GM12874 (cell line): ENCODE results near the gene PAK6.

Source experiments
- CTCF ChIP-seq: IDR thresholded peaks from 2 replicates; pipeline ENCODE4 v1.5.1; 2011; ENCODE audit warnings: low read depth, mild to moderate bottlenecking, control low read depth, low read length, moderate library complexity; ENCODE audit not compliant: insufficient read depth

PAK6 gene

DNA sequence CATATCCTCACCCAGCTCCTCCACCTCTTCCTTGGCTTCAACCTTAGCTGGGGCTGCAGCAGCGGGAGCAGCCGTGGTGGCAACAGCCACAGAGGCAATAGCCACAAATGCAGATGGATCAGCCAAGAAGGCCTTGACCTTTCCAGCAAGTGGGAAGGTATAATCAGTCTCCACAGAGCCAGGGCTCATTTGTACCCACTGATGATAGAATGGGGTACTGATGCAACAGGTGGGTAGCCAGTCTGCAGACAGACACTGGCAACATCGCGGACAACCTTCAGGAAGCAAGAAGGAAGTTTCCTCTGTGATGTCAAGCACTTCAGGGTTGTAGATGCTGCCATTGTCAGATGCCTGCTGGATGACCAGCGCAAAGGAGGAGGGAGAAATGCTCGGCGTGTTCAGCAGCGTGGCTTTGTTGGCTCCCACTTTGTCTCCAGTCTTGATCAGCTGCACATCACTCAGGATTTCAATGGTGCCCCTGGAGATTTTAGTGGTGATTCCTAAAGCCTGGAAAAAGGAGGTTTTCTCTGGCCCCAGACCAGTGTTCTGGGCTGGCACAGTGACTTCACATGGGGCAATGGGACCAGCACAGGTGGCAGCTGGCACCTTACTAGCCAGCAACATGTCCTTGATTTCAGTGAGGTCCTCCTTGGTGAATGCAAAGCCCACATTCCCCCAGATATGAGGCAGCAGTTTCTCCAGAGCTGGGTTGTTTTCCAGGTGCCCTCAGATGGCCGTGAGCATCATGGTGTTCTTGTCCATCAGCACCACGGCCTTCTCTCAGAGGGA, 73.7 kb downstream of the PAK6 start:
- no peak for TF ChIP-seq CTCF

- no peak for TF ChIP-seq CTCF
Observed at GRCh38 chr15:40313531-40314398, 74.9 kb downstream of the PAK6 start.

GRCh38 chr15:40314723-40315276, 75.9 kb downstream of the PAK6 start:
- TF ChIP-seq CTCF: no peak

DNA sequence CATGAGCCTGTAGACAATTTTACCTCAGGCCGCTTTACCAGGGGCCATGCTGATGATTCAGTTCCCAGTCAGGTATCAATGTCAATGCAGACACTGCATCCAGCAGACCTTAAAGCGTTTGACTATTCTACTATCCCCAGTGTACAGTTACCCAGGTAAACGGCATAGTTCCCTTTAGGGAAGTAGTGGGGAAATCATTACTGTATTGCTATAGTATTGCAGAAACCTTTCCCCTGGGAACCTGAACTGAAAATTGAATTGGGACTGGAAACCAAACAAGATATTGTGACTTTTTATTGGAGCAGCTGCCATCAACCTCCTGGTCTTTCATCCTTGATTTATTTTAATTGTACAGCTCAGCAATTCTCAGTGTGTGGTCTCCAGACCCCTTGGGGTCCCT, 78.1 kb downstream of the PAK6 start:
- no peak for TF ChIP-seq CTCF

DNA sequence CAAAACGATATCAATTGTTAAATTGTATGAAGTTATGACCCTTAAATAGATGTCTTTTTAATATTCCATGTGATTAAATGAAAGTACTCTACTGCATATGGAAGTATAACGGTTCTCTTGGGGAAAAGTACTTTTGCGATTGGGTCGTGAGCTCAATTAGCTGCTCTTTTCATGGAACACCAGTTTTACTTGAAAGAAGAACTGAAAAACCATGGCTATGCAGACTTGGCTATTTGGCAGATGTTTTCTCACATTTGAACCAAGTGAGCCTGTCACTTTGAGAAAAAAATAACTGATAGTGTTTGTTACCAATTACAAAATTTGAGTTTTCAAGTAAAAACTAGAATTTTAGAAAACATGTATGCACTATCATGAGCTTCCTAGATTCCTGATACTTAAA, 78.7 kb downstream of the PAK6 start:
- no peak for TF ChIP-seq CTCF

- TF ChIP-seq CTCF: no peak
Observed at GRCh38 chr15:40320409-40320808, 81.5 kb downstream of the PAK6 start.

DNA sequence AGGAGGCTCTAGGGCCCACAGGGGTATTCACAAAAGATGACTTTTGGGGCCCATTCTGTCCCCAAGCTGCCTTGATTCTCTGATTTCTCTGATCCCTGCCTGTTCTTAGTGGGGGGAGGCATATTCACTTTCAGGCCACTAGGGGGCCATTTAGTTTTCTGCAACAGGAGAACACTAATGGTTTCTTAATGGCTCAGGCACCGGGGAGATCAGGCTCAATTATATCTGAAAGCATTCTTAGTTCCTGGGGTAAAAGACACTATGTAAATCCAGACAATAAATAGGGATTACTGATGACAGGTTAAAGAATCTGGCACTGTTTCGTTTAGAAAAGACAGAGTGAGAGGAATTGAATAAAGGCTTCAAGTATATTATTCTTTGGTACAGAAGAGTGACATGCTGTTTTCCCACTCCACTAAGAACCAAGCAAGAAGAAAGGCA, 82.1 kb downstream of the PAK6 start:
- TF ChIP-seq CTCF: peak; percentile 80
